Pancreas (tissue), 10 donors: Measurements from ENCODE around the gene CDKAL1. TPM values are rescaled to one million over a fixed set of nuclear protein-coding genes. Genes with fewer than 3 reads are reported as not detected.

Source experiments
- ATAC-seq, 4 donors: fragments of 200-7000 bp; cut with Tn5 transposase; one replicate each; pipeline versions ENCODE4 v1.8.0 to v1.9.1; 2020; ENCODE audit warnings: mild to moderate bottlenecking in 4 of 4, moderate library complexity in 4 of 4
- DNase-seq, 6 donors: peaks; one replicate each; pipeline ENCODE4 v3.0.0-alpha.2; 2020
- FAIRE-seq: peaks from 2 replicates; lab custom pipeline; 2012; peaks lifted over from hg19 to GRCh38; lab: Jason Lieb, UNC
- H3K27ac ChIP-seq, 4 donors: fragments of 200-600 bp; sonication (generic); 1 replicate in 3 of 4; 2 replicates in 1 of 4; pipeline versions ENCODE4 v1.5.0 to v1.8.0; 2020
- H3K27me3 ChIP-seq, 4 donors: fragments of 200-600 bp; one replicate each; pipeline ENCODE4 v1.8.0; 2021
- H3K36me3 ChIP-seq, 3 donors: fragments of 200-600 bp; sonication (generic) in 1 of 3; one replicate each; pipeline versions ENCODE4 v1.5.0 to v1.8.0; 2020 to 2021
- H3K4me1 ChIP-seq, 3 donors: fragments of 200-600 bp; one replicate each; pipeline ENCODE4 v1.8.0; 2021
- H3K4me3 ChIP-seq, 4 donors: fragments of 200-600 bp; sonication (generic) in 2 of 4; one replicate each; pipeline versions ENCODE4 v1.5.0 to v1.8.0; 2020 to 2021
- H3K9me3 ChIP-seq, 4 donors: fragments of 200-600 bp; one replicate each; pipeline ENCODE4 v1.8.0; 2021
- WGBS, 2 donors: extraction: QIAGEN DNeasy Blood & Tissue Kit; methylation state at CpG; one replicate each; pipeline ENCODE4 v1.1.7; 2013; 5-methylcytosine and 5-hydroxymethylcytosine counted together
- intact Hi-C, 3 donors: fragments of 100-400 bp; cut with DNase I; formaldehyde crosslinking; loops; one replicate each; pipeline versions ENCODE4 v1.11.1 to v1.14.2; 2022
- polyA plus RNA-seq, 2 donors: library from polyadenylated mRNA; stranded (reverse); fragments of 200-250 nt; gene quantifications; one replicate each; pipeline ENCODE4 v1.2.3, GENCODE V29; 2013
- total RNA-seq, 6 donors: library from RNA; stranded (reverse); fragmentation: NEBNext Ultra II Directional in 4 of 6; extraction: Animal tissue kit (Norgen Biotek cat#: 25700) in 4 of 6; gene quantifications; one replicate each; pipeline versions ENCODE4 v1.2.1 to v1.2.4, GENCODE V29; 2021 to 2023
- TF ChIP-seq, protein P1 (sequence below), 4 donors: fragments of 200-600 bp; sonication (generic) in 3 of 4; IDR thresholded peaks; one replicate each; pipeline versions ENCODE4 v1.5.0 to v1.8.0; 2021; ENCODE audit warnings: antibody characterized with exemption in 4 of 4
- donor health status: healthy with polysubstance abuse.
- donor health status: DM: no; HTN: no; CAD: no; lungs with moderate emphysema.
- donor health status: DM: no; HTN: no; CAD: no.
- donor health status: control.
- donor health status: control.
- donor health status: Bipolar disorder and iron deficiency.
- donor health status: DM: yes; HTN: yes; CAD: no.
- donor health status: DM: no; HTN: no; CAD: no.
- donor health status: DM: no; HTN: no; CAD: no.
- donor health status: DM: yes; HTN: yes; CAD: no.

CDKAL1 gene
- total and polyA plus RNA-seq, 8 donors = 3.3 to 11.7 (median 8.2) TPM

DNA sequence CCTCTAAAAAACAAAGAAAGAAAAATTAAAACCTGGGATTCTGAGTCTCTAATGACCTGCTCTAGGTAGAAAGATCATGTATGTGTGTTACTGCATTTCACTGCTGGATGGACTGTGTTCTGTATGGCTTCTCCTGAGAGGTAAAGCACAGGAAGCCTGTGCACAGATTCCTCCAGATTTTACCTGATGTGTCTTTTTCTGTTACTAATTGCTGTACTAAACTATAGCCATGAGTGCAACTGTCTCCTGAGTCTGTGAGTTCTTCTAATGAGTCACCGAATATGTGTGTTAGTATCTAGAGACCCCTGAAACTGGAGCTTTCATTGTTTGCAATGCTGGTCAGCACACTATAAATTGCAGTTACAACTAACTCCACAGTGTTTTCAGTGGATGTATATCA is 270.8 kb downstream of the CDKAL1 start:
- peaks cover 0 to 5% (median 0%) of the 10 kb centered on the region in 4 donors for H3K9me3 ChIP-seq
- H3K4me3 ChIP-seq = no peak overlapping the region
- TF ChIP-seq, protein P1, sequence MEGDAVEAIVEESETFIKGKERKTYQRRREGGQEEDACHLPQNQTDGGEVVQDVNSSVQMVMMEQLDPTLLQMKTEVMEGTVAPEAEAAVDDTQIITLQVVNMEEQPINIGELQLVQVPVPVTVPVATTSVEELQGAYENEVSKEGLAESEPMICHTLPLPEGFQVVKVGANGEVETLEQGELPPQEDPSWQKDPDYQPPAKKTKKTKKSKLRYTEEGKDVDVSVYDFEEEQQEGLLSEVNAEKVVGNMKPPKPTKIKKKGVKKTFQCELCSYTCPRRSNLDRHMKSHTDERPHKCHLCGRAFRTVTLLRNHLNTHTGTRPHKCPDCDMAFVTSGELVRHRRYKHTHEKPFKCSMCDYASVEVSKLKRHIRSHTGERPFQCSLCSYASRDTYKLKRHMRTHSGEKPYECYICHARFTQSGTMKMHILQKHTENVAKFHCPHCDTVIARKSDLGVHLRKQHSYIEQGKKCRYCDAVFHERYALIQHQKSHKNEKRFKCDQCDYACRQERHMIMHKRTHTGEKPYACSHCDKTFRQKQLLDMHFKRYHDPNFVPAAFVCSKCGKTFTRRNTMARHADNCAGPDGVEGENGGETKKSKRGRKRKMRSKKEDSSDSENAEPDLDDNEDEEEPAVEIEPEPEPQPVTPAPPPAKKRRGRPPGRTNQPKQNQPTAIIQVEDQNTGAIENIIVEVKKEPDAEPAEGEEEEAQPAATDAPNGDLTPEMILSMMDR (IDR thresholded peaks at IDR 0.05) = no peak
- no peak for FAIRE-seq
- 94 to 98% methylated on average over 1 of the region's 1 CpG for WGBS, 2 donors
- intact Hi-C loops = no loop called here
- H3K36me3 ChIP-seq = no peaks in the 10 kb centered on the region
- no peak overlapping the region for H3K27ac ChIP-seq
- H3K4me1 ChIP-seq = no peaks in the 10 kb centered on the region
- no peaks in the 10 kb centered on the region for H3K27me3 ChIP-seq
- no peak for ATAC-seq
- DNase-seq = no peak

DNA sequence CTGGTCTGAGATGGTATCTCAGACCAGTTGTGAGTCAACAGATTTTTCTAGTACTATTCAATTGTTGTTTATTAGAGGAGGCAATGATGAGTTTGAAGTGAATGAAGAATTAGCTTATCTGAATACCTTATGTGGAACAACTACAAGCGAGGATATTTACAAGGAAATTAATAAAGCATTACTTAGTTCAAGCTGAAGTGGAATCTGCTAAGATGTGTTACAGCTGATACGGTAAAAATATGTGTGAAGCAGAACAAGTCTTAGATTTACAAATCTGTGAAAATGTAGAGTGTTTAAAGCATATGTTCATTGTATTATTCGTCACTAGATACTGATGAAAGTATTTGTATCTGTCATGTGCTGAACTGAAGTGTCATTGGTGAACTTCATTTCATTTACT is 272.4 kb downstream of the CDKAL1 start:
- Histone ChIP-seq H3K27ac (no peak overlapping the region), H3K4me1 (no peaks in the 10 kb centered on the region), H3K9me3 (peaks cover 0 to 5% (median 0%) of the 10 kb centered on the region in 4 donors), H3K4me3 (no peak overlapping the region), H3K36me3 (no peaks in the 10 kb centered on the region), H3K27me3 (no peaks in the 10 kb centered on the region)
- 99 to 100% methylated on average over 3 of the region's 3 CpGs for WGBS, 2 donors
- intact Hi-C loops = no loop called here
- ATAC-seq (no peak), DNase-seq (no peak), FAIRE-seq (no peak)
- TF ChIP-seq, protein P1 (IDR thresholded peaks at IDR 0.05) = no peak

DNA sequence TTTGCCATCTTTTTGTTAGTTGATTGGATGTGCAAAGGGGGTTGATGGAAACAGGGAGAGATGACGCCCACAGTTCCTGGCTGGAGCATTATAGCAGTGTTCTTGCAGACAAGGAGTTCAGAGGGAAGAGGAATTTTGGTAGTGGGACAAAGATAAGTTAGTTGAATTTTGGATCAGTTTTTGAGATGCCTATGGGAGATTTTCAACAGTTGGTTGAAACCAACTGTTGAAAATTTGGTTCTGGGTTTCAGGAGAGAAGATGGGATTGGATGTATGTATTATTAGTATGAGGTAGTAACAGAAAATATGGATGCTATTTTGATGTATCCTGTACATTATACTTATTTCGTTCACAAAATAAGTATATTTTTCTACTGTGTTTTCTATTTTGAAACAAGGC is 274.2 kb downstream of the CDKAL1 start:
- TF ChIP-seq, protein P1 (IDR thresholded peaks at IDR 0.05) = no peak
- Histone ChIP-seq H3K27me3 (no peaks in the 10 kb centered on the region), H3K9me3 (peaks cover 0 to 5% (median 0%) of the 10 kb centered on the region in 4 donors), H3K27ac (no peak overlapping the region), H3K36me3 (no peaks in the 10 kb centered on the region), H3K4me3 (no peak overlapping the region), H3K4me1 (no peaks in the 10 kb centered on the region)
- intact Hi-C loops = no loop called here
- FAIRE-seq (no peak), DNase-seq (no peak), ATAC-seq (no peak)
- 95 to 96% methylated on average over 2 of the region's 2 CpGs for WGBS, 2 donors

DNA sequence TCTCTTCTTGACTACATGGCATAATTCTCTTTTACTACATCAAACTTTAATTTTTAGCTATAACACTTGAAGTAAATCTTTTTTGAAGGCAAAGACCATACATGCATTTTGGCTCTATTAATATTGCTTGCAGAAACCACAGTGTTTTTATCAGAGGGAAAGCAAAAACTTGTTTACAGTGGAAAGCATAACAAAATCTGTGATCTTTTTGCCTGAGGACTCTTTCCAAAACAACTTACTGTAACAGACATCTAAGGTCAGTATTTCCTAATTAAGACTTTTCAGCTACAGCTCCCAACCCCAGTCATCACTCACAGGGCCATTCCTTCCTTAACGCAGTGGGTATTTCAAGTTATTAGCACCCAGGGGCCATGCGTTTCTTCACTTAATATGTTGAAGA is 274.7 kb downstream of the CDKAL1 start:
- intact Hi-C loops = no loop called here
- DNase-seq = no peak
- TF ChIP-seq, protein P1 (IDR thresholded peaks at IDR 0.05) = no peak
- ATAC-seq = no peak
- no peak overlapping the region for H3K4me3 ChIP-seq
- H3K27ac ChIP-seq = no peak overlapping the region
- 92 to 95% methylated on average over 2 of the region's 2 CpGs for WGBS, 2 donors
- no peaks in the 10 kb centered on the region for H3K27me3 ChIP-seq
- H3K9me3 ChIP-seq = peaks cover 0 to 5% (median 0%) of the 10 kb centered on the region in 4 donors
- no peaks in the 10 kb centered on the region for H3K36me3 ChIP-seq
- FAIRE-seq = no peak
- no peaks in the 10 kb centered on the region for H3K4me1 ChIP-seq

DNA sequence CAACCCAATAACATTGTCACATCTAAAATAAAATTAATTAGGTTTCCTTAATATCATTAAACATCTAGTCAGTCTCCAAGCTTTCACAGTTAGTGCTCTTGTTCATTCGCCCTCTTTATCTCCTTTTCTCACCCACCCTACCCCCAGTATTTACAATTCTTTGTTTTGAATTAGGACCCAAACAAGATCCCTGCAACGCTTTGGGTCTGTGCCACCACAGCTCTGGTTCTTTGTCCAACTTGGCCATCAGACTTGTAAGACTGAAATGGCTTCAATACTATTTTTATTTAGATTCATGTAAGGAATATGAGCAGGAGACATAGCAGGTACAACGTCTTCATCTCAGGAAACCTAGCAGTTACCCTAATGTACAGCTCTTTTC is 276.5 kb downstream of the CDKAL1 start:
- Histone ChIP-seq H3K4me3 (no peak overlapping the region), H3K27me3 (no peaks in the 10 kb centered on the region), H3K9me3 (peaks cover 0 to 5% (median 0%) of the 10 kb centered on the region in 4 donors), H3K27ac (peak overlapping the region in 1 of 4 donors; percentile 18), H3K4me1 (no peaks in the 10 kb centered on the region), H3K36me3 (no peaks in the 10 kb centered on the region)
- ATAC-seq (no peak), FAIRE-seq (no peak), DNase-seq (no peak)
- 72 to 79% methylated on average over 3 of the region's 3 CpGs for WGBS, 2 donors
- intact Hi-C loops = no loop called here
- TF ChIP-seq, protein P1 (IDR thresholded peaks at IDR 0.05) = no peak
